ENCODE results near the gene RNF223. TPM values are rescaled to one million over a fixed set of nuclear protein-coding genes. Genes with fewer than 3 reads are reported as not detected.

Gene RNF223
- total RNA-seq, result not detected
- long read RNA-seq, result 0 reads

GRCh38 chr1:1073743-1074587 is at the start of gene RNF223:
Gene RNF223, minus strand, starts transcription at chr1:1074306. Its CDS starts 1,740 bp downstream, at chr1:1072566.
- DNase-seq, result no peak
- no peak within 1 kb of the TSS for H3K4me3 ChIP-seq

GRCh38 chr1:1122981-1123480 is 48.9 kb upstream of the RNF223 start:
- Histone ChIP-seq H3K27ac (replicated peaks) (no peak overlapping the region), H3K4me1 (peaks cover 10% of the 10 kb centered on the region), H3K27me3 (ENCODE audit: low read depth) (peaks cover 40% of the 10 kb centered on the region), H3K36me3 (no peaks in the 10 kb centered on the region), H3K9me3 (replicated peaks) (no peaks in the 10 kb centered on the region), H3K4me3 (no peak overlapping the region)
- DNase-seq, result no peak
- TF ChIP-seq CTCF (IDR thresholded peaks at IDR 0.05; ENCODE audit: borderline replicate concordance), result no peak
- intact Hi-C loops (cut with micrococcal nuclease), result no loop called here

More at GRCh38 chr1:1073743-1074587, at the start of gene RNF223:
- TF ChIP-seq CTCF (IDR thresholded peaks at IDR 0.05; ENCODE audit: borderline replicate concordance), result no peak
- H3K9me3 ChIP-seq (replicated peaks), result no peaks in the 10 kb centered on the region
- H3K27me3 ChIP-seq (ENCODE audit: low read depth), result peaks cover 65% of the 10 kb centered on the region
- no peak within 1 kb of the TSS for H3K27ac ChIP-seq (replicated peaks)
- H3K4me1 ChIP-seq, result peaks cover 10% of the 10 kb centered on the region
- intact Hi-C loops (cut with micrococcal nuclease), result no loop called here
- H3K36me3 ChIP-seq, result no peaks in the 10 kb centered on the region

DNA sequence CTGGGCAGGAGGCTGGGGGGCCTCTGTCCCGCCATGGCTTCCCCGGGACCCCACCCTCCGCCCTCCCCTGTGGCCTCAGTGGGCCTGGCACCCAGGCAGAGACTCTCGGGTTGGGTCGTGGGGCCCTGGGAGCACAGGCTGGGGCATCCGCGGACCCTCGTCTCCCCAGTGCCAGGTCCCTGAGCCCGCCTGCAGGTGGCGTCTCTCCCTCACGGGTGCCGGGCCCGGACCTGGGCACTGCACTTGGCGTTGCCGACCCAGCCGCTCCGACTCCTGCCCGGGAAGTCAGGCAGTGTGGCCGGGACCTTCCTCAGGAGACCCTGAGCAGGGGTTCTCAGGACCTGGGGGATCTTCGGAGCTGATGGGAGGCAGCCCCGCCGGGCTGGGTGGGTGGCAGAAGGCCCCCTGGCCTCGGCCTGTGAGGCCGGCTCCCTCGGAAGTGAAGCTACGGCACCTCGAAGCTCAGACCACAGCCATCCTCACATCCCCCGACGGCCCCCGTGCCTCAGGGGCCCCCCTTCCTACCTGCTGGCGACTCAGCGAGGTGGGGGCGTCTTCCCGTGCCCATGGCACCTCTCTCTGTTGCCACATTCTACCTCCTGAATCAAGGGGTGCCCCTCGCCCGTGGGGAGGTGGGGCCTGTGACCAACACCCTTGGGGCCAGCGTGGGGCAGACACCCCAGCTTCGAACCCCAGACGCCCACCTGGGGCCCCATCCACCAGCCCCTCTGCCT is 48.1 kb upstream of the RNF223 start:
- intact Hi-C loops (cut with micrococcal nuclease), result no loop called here

DNA sequence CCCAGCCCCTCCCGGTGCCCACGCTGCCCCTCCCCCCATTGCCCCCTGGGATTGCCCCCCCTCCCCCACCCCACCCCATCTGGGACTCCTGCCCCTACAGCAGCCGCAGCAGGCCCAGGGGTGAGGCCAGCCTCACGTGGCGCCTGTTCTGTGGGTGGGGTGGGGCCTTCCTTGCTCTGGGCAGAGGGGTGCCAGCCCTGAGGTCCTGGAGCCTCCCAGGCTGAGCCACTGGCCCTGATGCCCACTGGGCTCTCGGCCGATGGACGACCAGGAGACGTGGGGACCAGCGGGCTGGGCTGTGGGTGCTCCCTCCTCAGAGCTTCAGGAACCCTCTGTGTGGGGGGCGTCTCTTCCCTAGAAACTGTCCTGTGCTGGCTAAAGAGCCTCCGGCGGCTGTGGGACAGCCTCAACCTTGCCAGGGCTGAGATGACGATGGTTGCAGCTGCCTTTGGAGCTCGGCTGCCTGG is 47.5 kb upstream of the RNF223 start:
- H3K36me3 ChIP-seq, result no peaks in the 10 kb centered on the region
- no peak overlapping the region for H3K27ac ChIP-seq (replicated peaks)
- no peak for DNase-seq
- no peak for TF ChIP-seq CTCF (IDR thresholded peaks at IDR 0.05; ENCODE audit: borderline replicate concordance)
- peaks cover 47% of the 10 kb centered on the region for H3K27me3 ChIP-seq (ENCODE audit: low read depth)
- intact Hi-C loops (cut with micrococcal nuclease), result no loop called here
- H3K4me3 ChIP-seq, result peak overlapping the region; percentile 44
- H3K4me1 ChIP-seq, result peaks cover 12% of the 10 kb centered on the region
- no peaks in the 10 kb centered on the region for H3K9me3 ChIP-seq (replicated peaks)

More for the DNA sequence above, 48.1 kb upstream of the RNF223 start:
- Histone ChIP-seq H3K36me3 (no peaks in the 10 kb centered on the region), H3K27me3 (ENCODE audit: low read depth) (peaks cover 46% of the 10 kb centered on the region), H3K27ac (replicated peaks) (no peak overlapping the region), H3K9me3 (replicated peaks) (no peaks in the 10 kb centered on the region), H3K4me3 (peak overlapping the region; percentile 44), H3K4me1 (peaks cover 10% of the 10 kb centered on the region)
- TF ChIP-seq CTCF (IDR thresholded peaks at IDR 0.05; ENCODE audit: borderline replicate concordance), result peak; percentile 93
- DNase-seq, result peak; percentile 80

DNA sequence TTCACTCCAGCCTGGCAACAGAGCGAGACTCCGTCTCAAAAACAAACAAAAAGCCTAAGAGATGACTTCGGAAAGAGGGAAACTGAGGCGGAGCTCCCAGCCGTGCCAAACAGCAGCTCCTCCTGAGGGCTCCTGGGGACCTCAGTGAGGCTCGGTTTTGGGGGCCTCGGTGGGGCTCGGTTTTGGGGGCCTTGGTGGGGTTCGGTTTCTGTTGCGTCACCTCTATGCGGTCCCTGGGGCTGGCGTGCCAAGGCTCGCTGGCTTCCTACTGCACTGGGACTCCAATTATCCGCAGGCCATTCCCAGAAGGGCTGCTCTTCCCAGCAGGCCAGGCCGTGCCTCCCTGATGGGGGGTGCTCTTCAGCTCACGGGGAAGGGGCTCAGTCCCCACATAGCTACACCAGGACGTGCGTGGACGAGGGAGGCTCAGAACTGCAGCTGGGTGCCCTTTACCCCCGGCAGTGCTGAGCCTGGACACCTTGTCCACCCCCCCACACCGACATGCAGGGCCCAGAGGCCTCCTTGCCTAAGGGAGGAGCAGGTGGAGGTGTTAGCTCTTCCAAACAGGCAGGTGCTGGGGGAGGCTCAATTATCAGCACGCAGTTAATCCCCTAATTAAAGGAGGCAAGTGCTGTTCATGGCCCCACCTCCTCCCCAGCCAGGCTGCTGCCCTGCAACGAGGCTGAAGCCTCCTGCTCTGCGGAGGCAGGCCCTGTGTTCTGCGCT is 46.9 kb upstream of the RNF223 start:
- H3K27me3 ChIP-seq (ENCODE audit: low read depth), result peaks cover 47% of the 10 kb centered on the region
- H3K27ac ChIP-seq (replicated peaks), result no peak overlapping the region
- no peaks in the 10 kb centered on the region for H3K36me3 ChIP-seq
- intact Hi-C loops (cut with micrococcal nuclease), result no loop called here
- H3K4me1 ChIP-seq, result peaks cover 15% of the 10 kb centered on the region
- TF ChIP-seq CTCF (IDR thresholded peaks at IDR 0.05; ENCODE audit: borderline replicate concordance), result no peak
- no peak overlapping the region for H3K4me3 ChIP-seq
- no peaks in the 10 kb centered on the region for H3K9me3 ChIP-seq (replicated peaks)
- no peak for DNase-seq
